ENCODE measurements around the gene OGFOD3.
A peak's percentile ranks its signal among the peaks of the same experiment; 100 is the strongest.
"Not testable (repeated sequence)": the region's sequence is repeated elsewhere in the genome, so short reads cannot be mapped to it uniquely, and the experiment has no call there.

Gene OGFOD3

DNA sequence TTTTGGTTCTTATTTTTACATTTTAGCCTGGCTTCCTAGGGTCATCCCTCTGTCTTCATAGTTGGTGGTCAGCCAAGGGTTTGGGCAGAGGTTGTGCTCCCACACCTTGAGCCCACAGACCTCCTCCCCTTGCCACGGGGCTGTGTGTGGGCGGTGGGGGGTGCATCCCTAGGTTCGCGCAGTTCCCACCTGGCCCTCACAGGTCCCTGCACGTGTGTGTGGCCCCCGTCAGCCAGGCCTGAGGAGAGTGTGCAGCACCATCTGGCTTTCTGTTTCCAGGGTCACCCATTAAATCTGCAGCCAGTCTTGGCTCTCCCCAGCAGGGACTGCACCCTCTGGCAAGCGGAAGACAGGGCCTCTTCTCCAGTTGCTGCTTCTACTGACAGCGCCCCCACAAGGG is 13.6 kb upstream of the OGFOD3 start:
- no peak for DNase-seq

DNA sequence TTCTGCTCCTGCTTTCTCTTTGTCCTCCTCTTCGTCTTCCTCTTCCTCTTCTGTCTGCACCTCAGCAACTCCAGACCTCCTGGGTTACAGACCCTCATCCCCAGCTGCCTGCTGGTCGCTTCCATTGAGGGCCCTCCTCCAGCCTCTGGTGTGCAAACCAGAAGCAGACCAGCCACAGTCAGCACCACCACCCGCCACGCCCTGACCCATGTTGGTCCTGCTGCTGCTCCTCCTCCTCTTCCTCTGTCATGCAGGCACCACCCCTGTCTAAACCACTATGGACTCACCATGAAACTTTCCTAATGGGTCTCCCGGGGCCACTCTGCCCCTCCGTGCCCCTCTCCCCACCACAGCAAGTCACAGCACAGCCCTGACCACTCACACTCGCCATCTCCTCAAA is 11.4 kb upstream of the OGFOD3 start:
- DNase-seq = no peak

DNA sequence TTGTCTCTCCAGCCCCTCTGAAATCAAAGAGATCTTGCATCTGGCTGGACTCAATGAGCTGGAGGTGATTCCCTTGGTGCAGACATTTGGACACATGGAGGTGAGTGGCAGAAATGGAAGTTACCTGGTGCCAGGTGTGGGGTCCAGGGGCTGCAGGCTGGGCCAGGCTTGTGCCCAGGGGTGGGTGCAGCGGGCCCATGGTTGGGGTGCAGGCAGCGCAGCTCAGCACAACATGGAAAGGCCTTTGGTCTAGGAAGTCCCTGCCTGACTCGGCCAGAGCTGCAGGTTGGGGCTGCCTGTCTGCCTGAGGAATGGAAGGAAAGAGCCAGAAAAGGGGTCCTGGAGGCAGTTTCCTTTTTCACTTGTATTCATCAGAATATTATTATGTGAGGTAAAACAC is 10.2 kb upstream of the OGFOD3 start:
- no peak for DNase-seq

DNA sequence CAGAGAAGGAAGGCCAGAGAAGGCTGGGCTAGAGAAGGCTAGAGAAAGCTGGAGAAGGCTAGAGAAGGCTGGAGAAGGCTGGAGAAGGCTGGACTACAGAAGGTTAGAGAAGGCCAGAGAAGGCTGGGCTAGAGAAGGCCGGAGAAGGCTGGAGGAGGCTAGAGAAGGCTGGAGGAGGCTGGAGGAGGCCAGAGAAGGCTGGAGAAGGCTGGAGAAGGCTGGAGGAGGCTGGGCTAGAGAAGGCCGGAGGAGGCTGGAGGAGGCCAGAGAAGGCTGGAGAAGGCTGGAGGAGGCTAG is 6.4 kb upstream of the OGFOD3 start:
- DNase-seq = no peak

DNA sequence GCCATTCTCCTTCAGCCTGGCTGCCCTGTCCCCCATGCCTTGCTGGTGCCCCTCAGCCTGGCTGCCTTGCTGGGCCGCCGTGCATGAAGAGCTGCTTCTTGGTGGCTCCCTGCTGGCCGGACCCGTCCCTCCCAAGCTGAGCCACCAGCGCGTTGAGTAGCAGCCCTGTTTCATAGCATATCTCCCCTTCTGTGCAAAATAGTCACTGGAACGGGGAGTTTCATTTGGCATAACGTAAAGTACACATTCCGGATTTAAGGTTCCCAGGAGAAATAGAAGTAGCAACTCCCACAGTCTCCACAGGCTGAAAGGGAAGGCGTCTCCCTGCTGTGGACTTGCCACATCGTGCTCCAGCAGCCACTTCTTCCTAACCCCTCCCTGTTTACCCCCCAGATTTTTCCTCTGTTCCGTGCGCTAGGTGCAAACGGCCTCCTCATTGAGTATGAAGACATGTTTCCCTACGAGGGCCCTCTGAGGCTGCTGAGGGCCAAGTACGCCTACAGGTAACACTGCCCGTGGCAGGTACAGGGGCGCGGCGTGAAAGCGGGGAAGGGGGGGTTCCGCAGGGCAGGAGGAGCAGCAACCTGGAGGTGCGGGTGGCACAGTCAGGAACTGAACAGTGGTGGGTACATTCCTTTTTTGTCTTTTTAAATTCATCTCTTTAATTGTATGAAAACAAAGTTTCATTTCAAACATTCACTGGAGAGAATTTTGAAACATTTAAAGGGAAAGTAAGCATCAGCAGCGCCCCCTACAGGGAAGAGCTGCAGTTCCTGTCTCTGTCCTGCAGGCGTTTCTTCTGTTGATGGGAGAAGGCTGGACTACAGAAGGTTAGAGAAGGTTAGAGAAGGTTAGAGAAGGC is 5.8 kb upstream of the OGFOD3 start:
- peak; percentile 49 for DNase-seq

DNA sequence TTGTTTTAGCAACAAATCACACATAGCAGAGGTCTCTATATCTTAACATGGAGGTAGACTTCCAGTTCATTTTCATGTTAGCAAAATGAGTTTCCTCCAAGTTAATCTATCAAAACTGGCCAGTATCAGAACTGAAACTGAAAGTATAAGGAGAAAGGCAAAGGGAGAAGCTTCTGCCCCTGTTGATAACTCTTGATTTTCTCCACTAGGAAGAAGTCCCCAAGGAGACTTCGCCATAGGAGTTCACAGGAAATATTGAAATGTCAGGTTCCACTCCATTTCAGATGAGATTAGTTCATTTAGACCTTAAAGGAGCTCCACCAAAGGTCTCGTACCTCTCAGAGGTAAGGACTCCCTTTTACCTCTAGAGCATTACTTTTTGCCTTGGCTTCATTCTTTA is 1.2 kb upstream of the OGFOD3 start:
- peak; percentile 31 for DNase-seq

DNA sequence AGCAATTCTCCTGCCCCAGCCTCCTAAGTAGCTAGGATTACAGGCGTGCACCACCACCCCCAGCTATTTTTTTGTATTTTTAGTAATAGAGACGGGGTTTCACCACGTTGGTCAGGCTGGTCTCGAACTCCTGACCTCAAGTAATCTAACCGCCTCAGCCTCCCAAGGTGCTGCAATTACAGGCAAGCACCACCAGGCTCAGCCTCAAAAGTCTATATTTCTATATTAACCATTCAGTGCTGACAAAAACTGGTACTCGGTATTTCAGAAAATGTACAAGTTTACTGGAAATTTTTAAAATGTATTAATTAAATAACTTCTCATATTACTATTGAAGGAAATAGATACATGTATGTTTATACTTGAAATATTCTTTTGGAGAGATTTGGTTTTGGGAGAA is 1.6 kb downstream of the OGFOD3 start:
- no peak for DNase-seq

DNA sequence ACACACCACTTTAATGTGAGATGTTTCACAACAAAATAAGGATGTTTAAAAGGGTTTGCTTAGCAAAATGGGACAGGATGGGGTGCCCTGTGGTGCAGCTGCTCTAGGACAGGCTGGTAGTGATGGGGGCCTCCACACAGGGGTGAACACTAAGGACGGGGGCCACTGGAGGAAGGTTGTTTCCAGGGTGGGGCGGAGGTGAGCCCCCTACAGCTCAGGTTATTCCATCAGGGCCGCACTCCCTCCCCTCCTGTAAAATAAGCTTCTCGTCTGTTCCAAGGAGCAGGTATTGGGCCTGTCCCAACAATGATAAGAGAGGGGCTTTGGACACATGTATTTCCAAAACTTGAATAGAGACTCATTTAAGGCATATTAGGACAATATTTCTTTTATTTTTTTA is 2.1 kb downstream of the OGFOD3 start:
- no peak for DNase-seq

DNA sequence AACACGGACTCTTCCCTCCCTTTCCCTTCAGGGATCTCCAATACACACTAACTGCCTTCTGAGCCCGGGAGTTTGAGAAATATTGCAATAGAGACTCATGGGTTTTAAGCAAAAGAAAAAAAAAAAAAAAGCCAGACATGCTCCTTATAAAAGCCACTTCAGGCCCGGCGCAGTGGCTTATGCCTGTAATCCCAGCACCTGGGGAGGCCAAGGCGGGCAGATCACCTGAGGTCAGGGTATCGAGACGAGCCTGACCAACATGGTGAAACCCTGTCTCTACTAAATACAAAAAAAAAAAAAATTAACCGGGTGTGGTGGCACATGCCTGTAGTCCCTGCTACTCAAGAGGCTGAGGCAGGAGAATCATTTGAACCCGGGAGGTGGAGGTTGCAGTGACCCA is 2.6 kb downstream of the OGFOD3 start:
- no peak for DNase-seq

DNA sequence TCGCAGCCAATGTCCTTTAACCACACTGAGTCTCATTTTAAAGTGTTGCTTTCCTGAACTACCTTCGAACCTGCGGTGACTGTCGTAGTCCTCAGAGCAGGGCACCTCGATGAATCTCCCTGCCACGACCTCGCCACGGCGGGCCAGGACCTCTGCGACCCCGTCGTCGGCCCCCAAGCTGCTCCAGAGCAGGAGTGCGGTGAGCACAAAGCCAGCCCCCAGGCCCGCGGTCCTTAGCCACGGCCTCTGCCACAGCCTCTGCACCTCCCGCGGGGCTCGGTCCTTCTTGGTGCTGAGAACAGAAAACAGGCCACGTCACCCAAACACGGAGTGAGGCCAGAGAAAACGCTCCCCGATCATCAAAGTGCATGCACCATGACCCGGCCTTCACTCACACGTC is 3.0 kb downstream of the OGFOD3 start:
- no peak for DNase-seq

DNA sequence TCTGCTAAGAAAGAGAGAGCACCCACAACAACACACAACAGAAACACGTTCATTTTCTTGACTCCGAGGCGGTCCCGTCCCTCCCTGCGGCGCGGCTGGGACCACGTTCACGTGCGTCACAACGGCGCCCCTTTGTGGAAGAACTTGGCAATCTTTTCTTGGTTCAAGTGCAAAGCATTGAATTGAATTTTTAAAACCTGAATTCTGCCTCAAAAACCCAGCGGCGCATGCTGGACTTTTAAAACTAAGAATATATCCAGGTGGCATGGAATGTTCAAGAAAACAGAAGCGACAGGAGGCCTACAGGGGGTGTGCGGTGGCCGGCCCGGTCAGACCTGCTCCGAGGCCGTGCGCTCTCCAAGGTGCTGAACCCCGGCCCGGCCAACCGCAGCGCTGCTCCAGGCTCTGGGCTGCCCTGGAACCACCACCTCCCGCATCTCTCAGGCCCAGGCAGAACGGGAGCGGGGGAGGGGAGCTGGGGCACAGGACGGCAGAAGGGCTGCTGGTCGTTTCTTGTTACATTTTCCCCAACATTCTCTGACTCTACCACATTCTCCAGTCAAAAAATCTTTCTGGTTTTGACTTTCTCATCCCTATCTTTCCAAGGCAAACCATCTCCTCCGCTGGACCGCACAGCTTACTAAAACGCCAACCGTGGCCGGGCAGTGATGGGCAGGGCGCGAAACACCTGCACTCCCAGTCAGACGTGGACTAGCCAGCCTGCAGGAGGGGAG is 3.7 kb downstream of the OGFOD3 start:
- DNase-seq = peak; percentile 62

DNA sequence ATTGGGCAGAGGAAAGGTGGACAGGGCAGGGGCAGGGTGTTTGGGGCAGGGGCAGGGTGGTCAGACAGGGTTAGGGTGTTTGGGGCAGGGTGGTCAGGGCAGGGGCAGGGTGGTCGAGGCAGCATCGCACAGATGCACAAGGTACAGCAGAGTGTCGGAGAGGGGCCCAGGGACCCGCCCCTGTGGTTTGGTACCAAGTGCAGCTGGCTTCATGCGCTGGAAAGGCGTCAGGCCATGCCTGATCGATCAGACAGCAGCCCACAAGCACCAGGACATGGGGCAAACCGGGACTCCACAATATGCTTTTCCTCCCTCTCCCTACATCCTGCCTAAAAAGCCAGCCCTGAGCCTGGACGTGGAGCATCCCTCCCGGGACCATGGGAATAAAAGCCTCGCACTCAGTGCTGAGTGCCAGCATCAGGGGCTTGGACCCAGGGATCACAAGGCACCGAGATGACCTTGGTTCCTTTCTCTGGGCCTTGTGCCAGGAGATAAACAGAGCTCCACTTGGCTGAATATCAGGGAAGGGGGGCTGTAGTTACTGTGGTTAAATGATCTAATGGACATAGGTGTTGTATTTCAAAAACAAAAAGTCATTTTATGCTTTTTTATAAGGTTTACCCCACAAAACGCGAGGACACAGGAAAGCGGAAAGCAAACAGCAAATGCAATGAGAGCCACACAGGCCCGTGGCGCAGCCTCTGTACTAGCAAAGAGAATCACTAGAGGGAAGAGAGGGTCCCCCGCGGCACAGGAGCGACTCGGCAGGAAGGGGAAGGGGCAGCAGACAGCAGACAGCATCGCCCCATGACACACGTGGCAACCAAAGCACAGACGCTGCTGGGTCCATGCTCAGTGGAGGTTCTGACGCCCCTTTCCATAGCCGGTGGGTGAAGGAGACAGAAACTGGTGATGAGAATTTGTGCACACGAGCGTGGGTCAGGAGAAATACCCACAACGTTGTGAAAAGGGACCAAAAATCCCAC is 5.6 kb downstream of the OGFOD3 start:
- DNase-seq = no peak

DNA sequence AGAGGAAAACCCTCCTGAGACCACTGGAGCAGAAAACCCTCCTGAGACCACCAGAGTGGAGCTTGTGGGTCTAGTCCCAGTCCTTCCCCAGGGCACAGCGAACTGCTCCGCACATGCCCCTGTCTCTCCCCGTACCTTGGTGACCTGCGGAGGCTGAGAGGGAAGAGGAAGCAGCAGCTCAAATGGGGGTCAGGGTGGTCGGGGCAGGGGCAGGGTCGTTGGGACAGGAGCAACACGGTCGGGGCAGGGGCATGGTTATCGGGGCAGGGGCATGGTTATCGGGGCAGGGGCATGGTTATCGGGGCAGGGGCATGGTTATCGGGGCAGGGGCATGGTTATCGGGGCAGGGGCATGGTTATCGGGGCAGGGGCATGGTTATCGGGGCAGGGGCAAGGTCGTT is 6.3 kb downstream of the OGFOD3 start:
- not testable (repeated sequence) for DNase-seq

DNA sequence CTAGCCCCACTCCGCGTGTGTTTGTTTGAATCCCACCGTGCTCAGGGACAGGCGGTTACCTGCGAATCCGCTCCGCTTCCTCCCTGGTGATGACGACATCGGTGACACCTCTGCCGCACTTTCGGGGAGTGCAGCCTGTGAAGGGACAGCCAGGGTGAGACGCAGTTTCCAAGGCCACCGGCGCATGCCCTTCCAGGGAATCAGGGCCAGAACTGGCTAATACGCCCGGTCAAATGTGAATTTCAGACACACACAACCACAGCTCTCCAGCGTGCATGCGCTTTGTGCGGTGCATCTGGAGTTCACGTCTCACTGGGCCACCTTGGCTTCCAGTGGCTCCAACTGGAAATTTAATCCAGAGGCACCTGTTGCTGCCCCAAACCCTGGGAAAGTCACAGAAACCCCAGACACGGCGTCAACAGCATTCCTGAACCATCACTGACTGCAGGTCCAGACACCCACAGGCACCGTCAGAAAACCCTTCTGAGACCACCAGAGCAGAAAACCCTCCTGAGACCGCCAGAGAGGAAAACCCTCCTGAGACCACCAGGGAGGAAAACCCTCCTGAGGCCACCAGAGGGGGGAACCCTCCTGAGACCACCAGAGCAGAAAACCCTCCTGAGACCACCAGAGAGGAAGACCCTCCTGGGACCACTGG is 6.9 kb downstream of the OGFOD3 start:
- DNase-seq = no peak

DNA sequence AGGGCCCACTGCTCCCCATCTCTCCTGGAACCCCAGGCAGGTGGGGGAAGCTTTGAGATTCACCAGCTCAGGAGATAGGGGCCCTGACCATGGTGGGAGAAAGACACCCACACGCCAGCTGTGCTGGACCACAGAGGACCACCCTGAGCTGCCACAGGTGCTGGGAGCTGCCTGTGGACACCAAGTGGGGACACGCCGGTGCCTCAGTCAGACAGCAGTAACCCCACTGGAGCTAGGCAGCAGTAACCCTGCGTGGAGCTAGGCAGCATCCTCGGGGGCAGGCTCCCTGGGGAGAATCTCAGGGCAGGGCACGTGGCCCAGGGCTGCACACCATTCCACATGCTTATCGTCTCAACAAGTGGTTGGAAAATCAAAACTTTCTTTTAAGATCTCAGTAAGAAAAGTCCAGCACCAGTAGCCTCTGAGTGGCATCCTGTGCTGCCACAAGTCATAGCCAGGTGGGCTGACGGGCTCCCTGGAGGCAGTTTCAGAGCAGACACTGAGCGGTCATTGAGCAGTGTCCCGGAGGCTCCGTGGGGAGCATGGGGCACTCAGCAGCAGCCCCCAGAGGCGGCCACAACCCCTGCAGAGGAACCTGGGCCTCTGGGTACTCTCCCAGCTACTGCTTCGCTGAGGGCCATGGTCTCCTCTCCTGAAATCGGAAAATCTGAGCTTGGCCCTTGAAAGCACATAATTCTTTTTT is 8.2 kb downstream of the OGFOD3 start:
- no peak for DNase-seq

DNA sequence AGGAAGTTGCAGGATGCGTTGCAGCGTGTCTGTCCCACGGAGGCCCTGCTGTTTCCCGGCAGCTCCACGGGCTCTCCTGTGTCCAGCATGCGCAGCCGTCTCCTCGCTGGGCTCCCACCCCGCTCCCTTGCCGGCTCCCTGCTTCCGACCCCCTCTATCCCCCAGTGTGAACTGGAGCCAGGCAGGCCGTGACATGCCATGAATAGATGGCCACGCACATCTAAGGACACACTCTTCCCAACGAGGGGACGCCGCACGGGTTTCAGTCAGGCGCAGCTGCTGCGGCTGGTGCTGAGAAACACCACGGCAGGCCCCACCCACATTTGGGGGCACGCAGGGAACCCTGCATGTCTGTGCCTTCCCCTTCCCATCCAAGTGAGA is 9.5 kb downstream of the OGFOD3 start:
- DNase-seq = no peak

DNA sequence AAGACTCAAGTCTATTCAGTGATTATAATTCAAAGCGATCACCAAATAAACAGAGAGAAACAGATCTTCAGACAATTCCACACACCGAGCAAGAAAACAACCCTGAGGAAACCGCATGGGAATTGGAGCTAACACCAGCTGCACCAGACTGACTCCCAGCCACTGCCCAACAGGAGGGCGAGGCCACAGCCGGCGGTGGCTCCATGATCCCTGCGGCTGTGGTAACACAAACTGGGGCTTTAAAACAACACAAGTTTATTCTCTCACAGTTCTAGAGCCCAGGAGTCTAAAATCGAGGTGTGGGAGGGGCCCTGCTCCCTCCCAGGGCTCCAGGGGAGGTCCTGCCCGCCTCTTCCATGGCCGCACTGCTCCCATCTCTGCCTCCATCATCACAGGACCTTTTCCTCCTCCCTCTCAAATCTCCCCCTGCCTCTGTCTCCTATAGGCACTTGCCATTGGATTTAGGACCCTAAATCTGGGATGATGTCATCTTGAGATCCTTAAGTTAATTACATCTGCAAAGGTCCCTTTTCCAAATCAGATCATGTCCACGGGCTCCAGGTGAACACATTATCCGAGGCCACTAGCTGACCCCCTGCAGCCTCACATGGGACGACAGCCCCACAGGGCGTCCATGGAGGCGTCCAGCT is 10.0 kb downstream of the OGFOD3 start:
- no peak for DNase-seq

DNA sequence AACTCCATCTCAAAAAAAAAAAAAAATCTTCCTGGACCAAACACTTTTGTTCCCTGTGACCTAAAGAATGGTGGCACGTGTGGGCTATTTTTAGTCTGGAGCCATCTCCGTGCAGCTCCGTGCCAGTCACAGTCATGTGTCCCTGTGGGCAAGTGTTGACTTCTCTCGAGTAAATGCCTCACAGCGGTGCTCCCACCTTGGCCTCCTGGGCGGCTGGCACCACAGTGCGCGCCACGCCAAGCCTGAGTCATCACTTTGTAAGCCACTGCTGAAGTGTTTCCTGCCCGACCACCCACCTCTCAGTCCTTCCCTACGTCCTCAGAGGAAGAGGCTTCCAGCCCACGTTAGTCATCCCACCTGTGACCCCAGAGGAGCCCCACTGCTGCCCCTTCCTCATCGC is 11.1 kb downstream of the OGFOD3 start:
- DNase-seq = no peak

DNA sequence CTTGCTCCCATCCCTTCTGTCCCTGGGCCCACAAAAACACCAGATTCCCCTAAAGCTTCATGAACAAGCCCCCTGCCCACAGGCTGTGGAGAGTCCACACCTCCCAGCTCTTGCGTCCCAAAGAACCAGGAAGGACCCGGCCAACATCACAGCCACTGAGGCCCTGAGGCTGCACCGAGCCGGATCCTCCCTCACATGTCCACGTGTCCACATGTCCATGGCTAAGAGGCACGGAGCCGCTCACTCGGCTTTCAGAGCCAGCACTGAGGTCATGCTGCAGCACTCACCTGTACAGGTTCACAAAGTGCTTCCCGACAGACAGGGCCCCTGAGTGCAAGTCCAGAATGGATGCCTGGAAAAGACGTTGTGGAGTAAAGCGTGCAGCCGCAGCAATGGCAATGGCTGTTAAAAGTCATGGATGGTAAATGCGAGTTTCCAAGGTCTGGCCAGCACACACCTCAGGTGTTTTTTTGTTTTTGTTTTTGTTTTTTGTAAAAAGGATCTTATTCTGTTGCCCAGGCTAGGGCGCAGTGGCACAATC is 12.2 kb downstream of the OGFOD3 start:
- DNase-seq = no peak

DNA sequence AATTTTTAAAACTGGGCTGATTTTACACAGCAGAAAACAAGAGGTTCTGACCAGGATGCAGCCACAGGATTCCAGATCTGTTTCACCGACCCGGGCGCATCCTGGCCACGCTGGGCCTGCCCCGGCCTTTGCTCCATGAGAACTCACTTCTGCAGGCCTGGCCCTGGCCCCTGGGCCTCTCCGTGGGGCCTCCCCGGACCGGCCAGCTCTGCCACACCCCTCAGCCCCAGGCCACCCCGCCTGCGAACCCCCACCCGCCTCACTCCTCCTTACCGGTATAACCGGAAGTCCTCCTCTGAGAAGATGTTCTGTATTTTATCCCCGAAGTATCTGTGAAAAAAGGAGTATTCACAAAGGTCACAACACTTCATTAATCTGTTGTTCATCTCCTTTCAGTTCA is 13.3 kb downstream of the OGFOD3 start:
- DNase-seq = no peak

All from CD4-positive, alpha-beta T cell treated with Interleukin-4 for 4 hours (primary cell).